IMR-90 (cell line): ENCODE results near the gene MBNL3. TPM values are rescaled to one million over a fixed set of nuclear protein-coding genes. Genes with fewer than 3 reads are reported as not detected.

Experiments
- ATAC-seq: fragments of 200-7000 bp; cut with Tn5 transposase; 2 replicates; pipeline ENCODE4 v1.9.1; 2020; ENCODE audit warnings: low read depth, mild to moderate bottlenecking, moderate library complexity
- BruUV-seq: library from RNA; stranded (reverse); fragments of 400-500 nt; replicated peaks from 2 replicates; lab custom pipeline; 2021; lab: Mats Ljungman, UMichigan
- CTCF ChIA-PET: fragments of 300-600 bp; formaldehyde crosslinking; extraction: SDS; loops from one replicate; lab custom pipeline; 2021; ENCODE audit warnings: antibody characterized with exemption; lab: Yijun Ruan, JAX
- POLR2A ChIA-PET: fragments of 300-600 bp; sonication (Branson Sonifier 250); formaldehyde crosslinking; loops from one replicate; lab custom pipeline; 2022; ENCODE audit warnings: antibody characterized with exemption; ENCODE audit not compliant: unreplicated experiment; lab: Charles Lee
- DNase-seq: peaks from one replicate; pipeline ENCODE4 v3.0.0; 2013
- H2AFZ ChIP-seq: replicated peaks from 2 replicates; pipeline ENCODE3; 2013; ENCODE audit warnings: low read length, mild to moderate bottlenecking; ENCODE audit not compliant: poor library complexity
- H2AK5ac ChIP-seq: 2 replicates; pipeline ENCODE4 v1.6.1; 2013; ENCODE audit warnings: low read depth, low read length, inconsistent platforms
- H2AK9ac ChIP-seq: replicated peaks from 2 replicates; pipeline ENCODE3; 2013; ENCODE audit warnings: mild to moderate bottlenecking, low read depth, low read length, moderate library complexity; ENCODE audit not compliant: poor library complexity
- H2BK120ac ChIP-seq: 2 replicates; pipeline ENCODE4 v1.6.1; 2013; ENCODE audit warnings: low read depth, low read length, inconsistent platforms
- H2BK15ac ChIP-seq: 3 replicates; pipeline ENCODE4 v1.6.1; 2013; ENCODE audit warnings: low read depth, low read length, inconsistent platforms
- H2BK20ac ChIP-seq: 2 replicates; pipeline ENCODE4 v1.6.1; 2013; ENCODE audit warnings: low read depth, mild to moderate bottlenecking, inconsistent platforms, low read length, moderate library complexity
- H2BK5ac ChIP-seq: 2 replicates; pipeline ENCODE4 v1.6.1; 2013; ENCODE audit warnings: mild to moderate bottlenecking, low read depth, low read length, inconsistent platforms; ENCODE audit not compliant: poor library complexity, severe bottlenecking
- H3K14ac ChIP-seq: replicated peaks from 2 replicates; pipeline ENCODE4 v1.6.1; 2013; ENCODE audit warnings: low read depth, low read length, inconsistent platforms
- H3K18ac ChIP-seq: 2 replicates; pipeline ENCODE4 v1.6.1; 2013; ENCODE audit warnings: low read depth, low read length, control low read depth
- H3K23ac ChIP-seq: 2 replicates; pipeline ENCODE4 v1.6.1; 2013; ENCODE audit warnings: low read depth, low read length, inconsistent platforms
- H3K27ac ChIP-seq: 2 replicates; pipeline ENCODE4 v1.5.1; 2013; ENCODE audit warnings: mild to moderate bottlenecking, control low read depth, low read length; ENCODE audit not compliant: insufficient read depth
- H3K27me3 ChIP-seq: 2 replicates; pipeline ENCODE4 v1.6.1; 2013; ENCODE audit warnings: low read length; ENCODE audit not compliant: control insufficient read depth, insufficient read depth
- H3K36me3 ChIP-seq: 2 replicates; pipeline ENCODE4 v1.6.1; 2013; ENCODE audit warnings: low read length, mixed read lengths; ENCODE audit not compliant: control insufficient read depth, insufficient read depth
- H3K4ac ChIP-seq: 2 replicates; pipeline ENCODE4 v1.6.1; 2013; ENCODE audit warnings: low read depth, low read length, inconsistent platforms
- H3K4me1 ChIP-seq: 2 replicates; pipeline ENCODE4 v1.6.1; 2013; ENCODE audit warnings: low read length, mixed read lengths; ENCODE audit not compliant: control insufficient read depth, insufficient read depth
- H3K4me2 ChIP-seq: 2 replicates; pipeline ENCODE4 v1.6.1; 2013; ENCODE audit warnings: low read depth, mild to moderate bottlenecking, control low read depth, low read length, moderate library complexity
- H3K4me3 ChIP-seq: 2 replicates; pipeline ENCODE4 v1.5.1; 2013; ENCODE audit warnings: low read depth, mild to moderate bottlenecking, control low read depth, low read length, moderate library complexity; ENCODE audit not compliant: insufficient read depth
- H3K56ac ChIP-seq: 2 replicates; pipeline ENCODE4 v1.6.1; 2013; ENCODE audit warnings: low read length, inconsistent platforms; ENCODE audit not compliant: insufficient read depth; ENCODE audit errors: extremely low read depth
- H3K79me1 ChIP-seq, 2 experiments: 2 replicates each; pipeline ENCODE4 v1.6.1; 2013; ENCODE audit warnings: low read length in 2 of 2, inconsistent platforms in 1 of 2, low read depth in 1 of 2
- H3K9ac ChIP-seq: 2 replicates; pipeline ENCODE4 v1.6.1; 2013; ENCODE audit warnings: low read depth, low read length, control low read depth
- H3K9me1 ChIP-seq: 2 replicates; pipeline ENCODE4 v1.6.1; 2013; ENCODE audit warnings: low read length, inconsistent platforms; ENCODE audit not compliant: insufficient read depth
- H3K9me3 ChIP-seq: 2 replicates; pipeline ENCODE4 v1.6.1; 2013; ENCODE audit warnings: low read length; ENCODE audit not compliant: control insufficient read depth, insufficient read depth
- H4K20me1 ChIP-seq: 2 replicates; pipeline ENCODE4 v1.6.1; 2013; ENCODE audit warnings: low read length, inconsistent platforms; ENCODE audit not compliant: insufficient read depth
- H4K5ac ChIP-seq: 2 replicates; pipeline ENCODE4 v1.6.1; 2013; ENCODE audit warnings: mild to moderate bottlenecking, low read depth, low read length, control low read depth
- H4K8ac ChIP-seq, 2 experiments: 2 replicates each; pipeline ENCODE4 v1.6.1; 2013; ENCODE audit warnings: low read depth in 2 of 2, low read length in 2 of 2, control low read depth in 1 of 2, inconsistent platforms in 1 of 2
- H4K91ac ChIP-seq: 2 replicates; pipeline ENCODE4 v1.6.1; 2013; ENCODE audit warnings: low read depth, low read length, inconsistent platforms; ENCODE audit not compliant: insufficient read depth
- CTCF ChIP-seq: conservative IDR thresholded peaks from 2 replicates; pipeline ENCODE4 v1.5.1; 2012; ENCODE audit warnings: mild to moderate bottlenecking, low read depth, low read length, improper control_type of control experiment
- RAD21 ChIP-seq: IDR thresholded peaks from 2 replicates; pipeline ENCODE4 v1.6.1; 2012; ENCODE audit warnings: low read length, improper control_type of control experiment
- WGBS, 2 experiments: methylation state at CpG; one replicate each; pipeline versions ENCODE4 v1.1.5 to v1.1.7; 2013; ENCODE audit warnings: missing lambda C conversion rate in 2 of 2; ENCODE audit not compliant: insufficient read length in 1 of 2; ENCODE audit errors: extremely low coverage in 2 of 2; 5-methylcytosine and 5-hydroxymethylcytosine counted together
- dilution Hi-C: fragments of 300-500 bp; cut with HindIII; formaldehyde crosslinking; loops from one replicate; pipeline ENCODE4 v1.14.3; 2018; ENCODE audit warnings: low sequenced_read_pairs; ENCODE audit not compliant: unreplicated experiment
- in situ Hi-C: fragments of 300-500 bp; cut with MboI; formaldehyde crosslinking; loops from 3 replicates; pipeline ENCODE4 v1.14.3; 2019; ENCODE audit warnings: low sequenced_read_pairs, inconsistent platforms, mixed read lengths
- intact Hi-C: fragments of 100-400 bp; cut with micrococcal nuclease; formaldehyde crosslinking; loops from 2 replicates; pipeline ENCODE4 v1.10.0; 2022
- polyA plus RNA-seq, 3 experiments: library from polyadenylated mRNA; depleted of rRNA; stranded (reverse); fragments of >200 nt; gene quantifications; 2 replicates each; pipeline ENCODE4 v1.2.3, GENCODE V29; 2012; ENCODE audit warnings: low replicate concordance in 1 of 3
- total RNA-seq: library from RNA; depleted of rRNA; stranded (reverse); fragments of >200 nt; gene quantifications from 2 replicates; pipeline ENCODE4 v1.2.3, GENCODE V29; 2012

The MBNL3 gene
- total and polyA plus RNA-seq, 2 of the 4 experiments (the other 2 are of a cell fraction): 0.32 to 1.1 TPM

- no peak for DNase-seq
- H3K9ac ChIP-seq: no peak overlapping the region
- H2AK5ac ChIP-seq: no peak overlapping the region
- no peak for ATAC-seq
- no peak overlapping the region for H3K4me3 ChIP-seq
- peaks cover 2% of the 10 kb centered on the region; the same call in 1 of the 2 replicates for H3K27me3 ChIP-seq
- H3K27ac ChIP-seq: no peak overlapping the region
- H3K36me3 ChIP-seq: no peaks in the 10 kb centered on the region
- H3K4ac ChIP-seq: no peak overlapping the region
- H4K91ac ChIP-seq: no peak overlapping the region
- H2BK20ac ChIP-seq: no peak overlapping the region
- dilution Hi-C loops (no loop called here), in situ Hi-C loops (no loop called here), intact Hi-C loops (no loop called here)
- no peak overlapping the region for H2BK15ac ChIP-seq
- no peak overlapping the region for H2BK5ac ChIP-seq
- no peak overlapping the region for H3K56ac ChIP-seq
- TF ChIP-seq CTCF (peak; percentile 19; the same call in 1 of the 2 replicates), RAD21 (no peak)
- no peaks in the 10 kb centered on the region for H3K9me3 ChIP-seq
- no peaks in the 10 kb centered on the region for H3K9me1 ChIP-seq
- H4K8ac ChIP-seq: no peak overlapping the region
- ChIA-PET CTCF (interaction anchor here (0.6 kb wide), 1 partner anchor 120 kb away, joined by 4 read pairs; no protein-coding TSS in a partner anchor), POLR2A (no interaction called here)
- H3K18ac ChIP-seq: no peak overlapping the region
- H3K14ac ChIP-seq: no peak overlapping the region
- BruUV-seq: no TSS peak
- no peak overlapping the region for H3K23ac ChIP-seq
- no peaks in the 10 kb centered on the region for H4K20me1 ChIP-seq
- H4K5ac ChIP-seq: no peak overlapping the region
- no peaks in the 10 kb centered on the region for H3K4me1 ChIP-seq
- no CpG with 5 or more reads among the region's 2 CpGs for WGBS, 2 experiments
- no peak overlapping the region for H2BK120ac ChIP-seq
- H2AK9ac ChIP-seq: no peak overlapping the region
- H3K79me1 ChIP-seq: no peaks in the 10 kb centered on the region
- H3K4me2 ChIP-seq: no peak overlapping the region
- H2AFZ ChIP-seq: no peak overlapping the region
Measured at GRCh38 chrX:132375941-132376340, 112.9 kb downstream of the MBNL3 start.
